Stimulated activated CD8-positive, alpha-beta memory T cell treated with anti-CD3 and anti-CD28 coated beads, Interleukin-7, amount 100 ng/mL, for 24 hours (primary cell): Measurements from ENCODE around the gene AXL.
"Not testable (repeated sequence)": the region's sequence is repeated elsewhere in the genome, so short reads cannot be mapped to it uniquely, and the experiment has no call there.

Experiments
- DNase-seq: peaks from one replicate; pipeline ENCODE4 v3.0.0-alpha.2; 2020; ENCODE audit warnings: low read depth

AXL gene

GRCh38 chr19:41218615-41219507 lies at the start of gene AXL:
Gene AXL, plus strand, starts transcription at chr19:41219223. Its CDS starts 170 bp downstream, at chr19:41219393.
- no peak for DNase-seq

DNA sequence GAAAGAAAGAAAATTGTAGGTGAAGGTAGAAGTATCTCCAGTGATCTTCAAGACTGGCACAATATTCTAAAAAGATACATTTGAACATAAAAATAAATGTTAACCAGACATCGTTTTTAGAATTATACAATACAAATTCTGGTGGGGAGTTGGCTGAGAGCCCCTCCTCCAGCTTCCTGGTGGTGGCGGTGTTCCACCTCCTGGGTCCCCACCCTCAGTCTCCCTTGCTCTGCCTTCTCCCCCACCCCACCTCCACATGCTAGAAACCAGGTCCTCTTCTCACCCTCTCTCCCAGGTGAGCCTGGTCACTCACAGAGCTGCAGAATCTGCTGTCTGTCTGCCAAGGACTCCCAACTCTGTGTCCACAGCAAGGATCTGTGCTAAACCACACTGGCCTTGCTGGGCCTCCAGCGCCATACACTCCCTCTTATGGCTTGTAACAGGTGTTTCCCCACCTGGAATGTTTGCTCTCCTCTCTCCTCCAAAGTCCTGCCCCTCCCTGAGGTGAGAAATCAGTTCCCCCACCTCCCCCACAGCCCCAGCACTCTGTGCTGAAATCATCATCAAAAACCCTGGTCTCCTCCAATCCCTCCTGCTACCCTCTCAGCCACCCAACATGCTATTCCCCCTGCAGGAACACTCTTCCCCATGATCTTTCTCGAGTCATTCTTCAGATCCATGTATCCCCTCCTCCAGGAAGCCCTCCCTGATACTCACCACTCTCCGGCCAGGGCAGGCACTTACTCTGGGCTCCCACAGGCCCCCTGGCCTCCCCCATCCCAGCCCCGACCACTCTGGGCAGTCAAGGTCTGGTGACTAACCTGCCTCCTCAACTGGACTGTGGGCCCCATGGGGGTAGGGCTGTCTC lies 46.5 kb upstream of the AXL start:
- no peak for DNase-seq

DNA sequence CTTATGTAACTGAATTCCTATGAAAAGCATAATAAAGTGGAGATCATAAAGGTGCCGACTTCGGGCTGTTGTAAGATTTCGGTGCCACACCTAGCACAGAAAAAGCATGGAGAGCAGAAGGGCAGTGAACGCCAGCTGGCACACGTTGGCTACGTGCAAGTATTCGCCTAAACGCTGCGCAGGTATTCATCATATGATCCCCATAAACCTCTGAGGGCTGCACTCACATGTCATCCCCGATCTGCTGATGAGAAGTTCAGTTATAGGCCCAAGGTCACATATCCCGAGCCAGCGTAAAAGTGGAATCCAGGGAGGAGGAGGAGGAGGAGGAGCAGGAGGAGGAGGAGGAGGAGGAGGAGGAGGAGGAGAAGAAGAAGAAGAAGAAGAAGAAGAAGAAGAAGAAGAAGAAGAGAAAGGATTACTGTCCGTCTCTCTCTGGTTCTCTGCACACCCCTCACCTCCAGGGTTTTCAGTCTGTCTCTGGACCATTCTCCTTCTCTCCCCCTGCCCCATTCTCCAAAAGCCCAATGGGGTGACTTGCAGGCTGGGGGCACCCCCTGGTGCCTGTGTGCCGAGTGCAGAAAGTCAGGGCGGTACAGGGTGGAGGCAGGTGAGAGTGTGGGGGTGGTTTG lies 44.6 kb upstream of the AXL start:
- no peak for DNase-seq

- DNase-seq: no peak
These were observed 42.9 kb upstream of the AXL start for GRCh38 chr19:41175801-41176777.

- DNase-seq: not testable (repeated sequence)
These were observed 38.9 kb upstream of the AXL start for GRCh38 chr19:41180173-41180572.

GRCh38 chr19:41186971-41187883 lies 31.8 kb upstream of the AXL start:
- no peak for DNase-seq

DNA sequence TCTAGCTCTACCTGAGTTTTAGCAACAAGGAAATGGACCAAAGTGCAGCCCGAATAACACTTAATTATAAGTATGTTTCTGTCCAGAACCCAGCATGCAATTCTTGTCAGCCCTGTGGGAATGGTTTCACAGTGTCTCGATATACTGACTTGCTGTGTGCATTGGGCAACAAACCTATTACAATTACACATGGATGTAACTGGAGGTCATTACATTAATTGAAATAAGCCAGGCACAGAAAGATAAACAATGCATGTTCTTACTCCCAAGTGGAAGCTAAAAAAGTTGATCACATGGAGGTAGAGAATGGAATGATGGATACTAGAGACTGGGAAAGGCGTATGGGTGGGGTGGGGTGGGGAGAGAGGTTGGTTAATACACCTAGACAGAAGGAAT lies 31.1 kb upstream of the AXL start:
- DNase-seq: no peak

DNA sequence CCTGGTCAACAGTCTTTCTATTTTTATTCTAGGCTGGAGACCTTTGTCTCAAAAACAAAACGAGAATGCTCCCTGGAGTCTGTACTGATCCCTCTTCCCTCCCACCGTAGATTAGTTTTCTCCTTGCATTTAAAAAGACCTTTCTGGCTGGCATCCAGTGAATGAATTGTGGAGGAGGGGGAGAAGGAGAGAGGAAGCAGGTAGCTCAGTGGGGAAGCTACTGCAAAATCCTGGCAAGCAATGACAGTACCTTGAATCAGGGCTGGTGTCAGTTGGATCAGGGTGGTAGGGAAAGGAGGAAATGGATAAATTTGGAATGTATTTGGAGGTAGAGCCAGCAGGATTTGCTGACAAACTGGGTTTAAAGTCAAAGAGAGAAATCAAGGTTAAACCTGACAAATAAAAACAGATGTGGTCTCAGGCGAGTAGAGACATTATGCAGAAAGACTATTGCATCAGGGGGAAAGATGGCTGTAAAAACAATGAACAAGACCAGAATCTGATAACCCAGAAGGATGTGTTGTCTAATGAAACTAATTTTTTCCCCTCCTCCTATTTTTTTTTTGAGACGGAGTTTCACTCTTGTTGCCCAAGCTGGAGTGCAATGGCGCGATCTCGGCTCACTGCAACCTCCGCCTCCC lies 29.5 kb upstream of the AXL start:
- DNase-seq: no peak

- no peak for DNase-seq
These were observed 26.2 kb upstream of the AXL start, which contains the start of gene CYP2S1 for GRCh38 chr19:41192574-41193429. Gene CYP2S1, plus strand, starts transcription at chr19:41193219. Its CDS starts 46 bp downstream, at chr19:41193265.

- no peak for DNase-seq
These were observed 25.4 kb upstream of the AXL start for GRCh38 chr19:41193430-41194156.

DNA sequence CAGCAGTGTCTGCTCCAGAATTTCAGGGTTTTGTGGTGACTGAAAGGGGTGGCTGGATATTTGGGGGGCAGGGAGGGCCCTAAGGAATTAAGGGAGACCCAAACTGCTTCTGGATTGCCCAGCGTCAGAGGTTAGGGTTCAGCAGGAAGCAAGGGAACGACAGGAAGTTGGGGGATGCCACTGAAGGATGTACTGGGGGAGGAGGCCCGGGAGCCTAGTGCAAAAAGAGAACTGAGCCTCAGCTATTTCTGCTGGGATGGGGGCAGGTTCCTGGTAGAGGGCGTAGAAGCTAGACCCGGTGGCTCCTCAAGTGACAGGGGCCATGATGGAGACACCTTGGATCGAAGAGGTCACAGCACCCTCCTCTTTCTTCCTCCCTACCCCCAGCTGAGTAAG lies 24.9 kb upstream of the AXL start:
- no peak for DNase-seq

GRCh38 chr19:41195675-41196497 lies 23.1 kb upstream of the AXL start:
- no peak for DNase-seq

- no peak for DNase-seq
These were observed 20.5 kb upstream of the AXL start for GRCh38 chr19:41198559-41198958.

DNA sequence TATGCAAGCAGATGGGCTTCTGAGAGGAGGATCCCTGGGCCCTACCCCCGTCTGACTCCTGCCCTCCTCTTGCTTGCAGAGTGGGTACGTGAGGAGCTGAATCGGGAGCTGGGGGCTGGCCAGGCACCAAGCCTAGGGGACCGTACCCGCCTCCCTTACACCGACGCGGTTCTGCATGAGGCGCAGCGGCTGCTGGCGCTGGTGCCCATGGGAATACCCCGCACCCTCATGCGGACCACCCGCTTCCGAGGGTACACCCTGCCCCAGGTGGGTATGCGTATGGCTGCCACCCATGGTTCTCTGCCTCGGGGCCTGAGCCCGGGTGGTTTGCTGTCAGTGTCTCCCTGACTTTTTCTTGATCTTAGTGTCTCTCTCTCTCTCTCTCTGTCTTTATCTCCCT lies 15.7 kb upstream of the AXL start:
- no peak for DNase-seq

DNA sequence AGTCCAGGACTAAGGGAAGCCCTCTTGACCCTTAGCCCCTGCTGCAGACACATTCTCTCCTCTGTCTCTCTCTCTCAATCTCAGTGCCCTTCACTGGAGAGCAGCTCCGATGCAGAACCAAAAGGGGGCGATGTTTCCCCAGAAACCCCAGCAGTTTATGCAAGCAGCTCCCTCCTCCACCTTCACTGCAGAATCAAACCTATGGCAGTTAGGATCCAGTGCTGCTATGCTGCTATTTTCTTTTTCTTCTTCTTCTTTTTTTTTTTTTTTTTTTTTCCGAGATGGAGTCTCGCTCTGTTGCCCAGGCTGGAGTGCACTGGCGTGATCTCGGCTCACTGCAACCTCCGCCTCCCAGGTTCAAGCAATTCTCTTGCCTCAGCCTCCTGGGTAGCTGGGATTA lies 14.7 kb upstream of the AXL start:
- DNase-seq: peak; percentile 64

DNA sequence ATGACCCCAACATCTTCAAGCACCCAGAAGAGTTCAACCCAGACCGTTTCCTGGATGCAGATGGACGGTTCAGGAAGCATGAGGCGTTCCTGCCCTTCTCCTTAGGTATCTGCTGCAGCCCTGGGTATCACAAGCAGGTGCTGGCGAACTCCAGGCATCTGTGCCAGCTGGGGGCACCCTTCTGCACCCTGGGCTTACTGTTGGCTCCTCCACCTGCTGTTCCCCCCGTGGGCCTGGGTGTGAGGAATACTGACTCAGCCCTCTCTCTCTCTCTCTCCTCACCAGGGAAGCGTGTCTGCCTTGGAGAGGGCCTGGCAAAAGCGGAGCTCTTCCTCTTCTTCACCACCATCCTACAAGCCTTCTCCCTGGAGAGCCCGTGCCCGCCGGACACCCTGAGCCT lies 13.0 kb upstream of the AXL start:
- DNase-seq: no peak

DNA sequence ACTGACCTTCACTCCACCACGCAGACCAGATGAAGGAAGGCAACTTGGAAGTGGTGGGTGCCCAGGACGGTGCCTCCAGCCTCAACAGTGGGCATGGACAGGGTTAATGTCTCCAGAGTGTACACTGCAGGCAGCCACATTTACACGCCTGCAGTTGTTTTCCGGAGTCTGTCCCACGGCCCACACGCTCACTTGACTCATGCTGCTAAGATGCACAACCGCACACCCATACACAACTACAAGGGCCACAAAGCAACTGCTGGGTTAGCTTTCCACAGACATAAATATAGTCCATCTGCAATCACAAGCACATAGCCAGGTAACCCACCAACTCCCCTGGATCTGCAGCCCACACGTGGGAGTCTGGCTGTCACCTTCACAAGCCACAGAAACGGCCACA lies 12.6 kb upstream of the AXL start:
- DNase-seq: no peak
